Neural progenitor cell (in vitro differentiated cells): ENCODE data around the gene FRY. TPM values are rescaled to one million over a fixed set of nuclear protein-coding genes. Genes with fewer than 3 reads are reported as not detected.

ENCODE experiments used
- DNase-seq: peaks from one replicate; pipeline ENCODE4 v3.0.0-alpha.2; 2016; ENCODE audit warnings: low spot score
- H2AFZ ChIP-seq: fragments of 200-600 bp; sonication (generic); replicated peaks from 2 replicates; pipeline ENCODE4 v1.6.1; 2016; ENCODE audit warnings: antibody characterized with exemption
- H3F3A ChIP-seq: fragments of 200-600 bp; sonication (generic); 2 replicates; pipeline ENCODE4 v1.6.1; 2016; ENCODE audit warnings: antibody characterized with exemption, low read depth
- H3K27ac ChIP-seq: fragments of 200-600 bp; sonication (generic); 2 replicates; pipeline ENCODE4 v1.5.1; 2016; ENCODE audit warnings: mild to moderate bottlenecking
- H3K27me3 ChIP-seq: fragments of 200-600 bp; sonication (generic); 2 replicates; pipeline ENCODE4 v1.6.1; 2016; ENCODE audit warnings: mild to moderate bottlenecking, moderate library complexity
- H3K36me3 ChIP-seq: fragments of 200-600 bp; sonication (generic); 2 replicates; pipeline ENCODE4 v1.5.1; 2016
- H3K4me1 ChIP-seq: fragments of 200-600 bp; sonication (generic); 2 replicates; pipeline ENCODE4 v1.6.1; 2016; ENCODE audit warnings: mixed run types
- H3K4me2 ChIP-seq: fragments of 200-600 bp; sonication (generic); 2 replicates; pipeline ENCODE4 v1.6.1; 2016
- H3K4me3 ChIP-seq: fragments of 200-600 bp; sonication (generic); 2 replicates; pipeline ENCODE4 v1.5.1; 2016
- H3K79me2 ChIP-seq: fragments of 200-600 bp; sonication (generic); 2 replicates; pipeline ENCODE4 v1.6.1; 2016; ENCODE audit warnings: low read depth
- H3K9ac ChIP-seq: fragments of 200-600 bp; sonication (generic); 2 replicates; pipeline ENCODE4 v1.6.1; 2016
- H3K9me3 ChIP-seq: fragments of 200-600 bp; sonication (generic); 2 replicates; pipeline ENCODE4 v1.5.1; 2016; ENCODE audit warnings: low read depth
- H4K20me1 ChIP-seq: fragments of 200-600 bp; sonication (generic); 2 replicates; pipeline ENCODE4 v1.6.1; 2016; ENCODE audit warnings: low read depth
- H3K27ac Mint-ChIP-seq: 3 replicates; pipeline ENCODE4 v1.8.0; 2021; ENCODE audit warnings: mixed read lengths
- H3K27me3 Mint-ChIP-seq: 2 replicates; pipeline ENCODE4 v1.8.0; 2022; ENCODE audit warnings: low read depth, mild to moderate bottlenecking, inconsistent platforms, moderate library complexity, mixed read lengths; ENCODE audit not compliant: insufficient read depth
- H3K36me3 Mint-ChIP-seq: 3 replicates; pipeline ENCODE4 v1.8.0; 2021; ENCODE audit warnings: mixed read lengths
- H3K4me1 Mint-ChIP-seq: 3 replicates; pipeline ENCODE4 v1.8.0; 2021; ENCODE audit warnings: mixed read lengths
- H3K4me3 Mint-ChIP-seq: 3 replicates; pipeline ENCODE4 v1.8.0; 2021; ENCODE audit warnings: mild to moderate bottlenecking, moderate library complexity, mixed read lengths
- H3K9me3 Mint-ChIP-seq: 3 replicates; pipeline ENCODE4 v1.8.0; 2020; ENCODE audit warnings: mixed read lengths
- CTCF ChIP-seq: fragments of 200-600 bp; sonication (generic); IDR thresholded peaks from 2 replicates; pipeline ENCODE4 v1.5.1; 2017; ENCODE audit warnings: antibody characterized with exemption, mild to moderate bottlenecking
- EZH2 ChIP-seq: fragments of 200-600 bp; sonication (generic); IDR thresholded peaks from 2 replicates; pipeline ENCODE4 v1.6.1; 2017; ENCODE audit warnings: antibody characterized with exemption, mild to moderate bottlenecking, moderate library complexity
- EZH2phosphoT487 ChIP-seq: fragments of 200-600 bp; sonication (generic); IDR thresholded peaks from 2 replicates; pipeline ENCODE4 v1.6.1; 2017; ENCODE audit warnings: antibody characterized with exemption
- total RNA-seq: library from RNA; depleted of rRNA; stranded (reverse); fragments of >200 nt; gene quantifications from 2 replicates; pipeline ENCODE4 v1.2.3, GENCODE V29; 2015; ENCODE audit warnings: low replicate concordance

Gene FRY
- total RNA-seq, 1 donor from 2014 or later = 12.6 TPM

- Mint-ChIP-seq H3K27me3 (peaks cover 9% of the 10 kb centered on the region), H3K4me3 (no peak overlapping the region), H3K36me3 (no peaks in the 10 kb centered on the region), H3K27ac (no peak overlapping the region), H3K4me1 (peaks cover 4% of the 10 kb centered on the region), H3K9me3 (peaks cover 2% of the 10 kb centered on the region)
- TF ChIP-seq EZH2phosphoT487 (no peak), CTCF (no peak), EZH2 (no peak)
- Histone ChIP-seq H3K4me3 (no peak overlapping the region), H3K36me3 (no peaks in the 10 kb centered on the region), H3K27ac (no peak overlapping the region), H2AFZ (no peak overlapping the region), H3K4me1 (peaks cover 3% of the 10 kb centered on the region), H3F3A (peaks cover 10% of the 10 kb centered on the region), H3K79me2 (no peaks in the 10 kb centered on the region), H3K9me3 (no peaks in the 10 kb centered on the region), H3K9ac (no peak overlapping the region), H4K20me1 (no peaks in the 10 kb centered on the region), H3K4me2 (no peak overlapping the region), H3K27me3 (no peaks in the 10 kb centered on the region)
- no peak for DNase-seq
Measured at GRCh38 chr13:32001769-32002168, 29.8 kb upstream of the FRY start.

GRCh38 chr13:32002873-32003272, 28.7 kb upstream of the FRY start:
- Mint-ChIP-seq H3K4me1 (peaks cover 2% of the 10 kb centered on the region), H3K36me3 (no peaks in the 10 kb centered on the region), H3K27me3 (peaks cover 10% of the 10 kb centered on the region), H3K27ac (no peak overlapping the region), H3K9me3 (peaks cover 2% of the 10 kb centered on the region), H3K4me3 (no peak overlapping the region)
- Histone ChIP-seq H4K20me1 (no peaks in the 10 kb centered on the region), H3K4me1 (peaks cover 3% of the 10 kb centered on the region), H3K79me2 (no peaks in the 10 kb centered on the region), H3K4me3 (no peak overlapping the region), H3K4me2 (no peak overlapping the region), H3K9me3 (no peaks in the 10 kb centered on the region), H3F3A (peaks cover 10% of the 10 kb centered on the region), H2AFZ (no peak overlapping the region), H3K27ac (no peak overlapping the region), H3K36me3 (no peaks in the 10 kb centered on the region), H3K27me3 (no peaks in the 10 kb centered on the region), H3K9ac (no peak overlapping the region)
- DNase-seq = no peak
- TF ChIP-seq CTCF = no peak
- no peak for TF ChIP-seq EZH2phosphoT487
- no peak for TF ChIP-seq EZH2

- H3K27me3 Mint-ChIP-seq = peaks cover 2% of the 10 kb centered on the region
- Histone ChIP-seq H3K79me2 (no peaks in the 10 kb centered on the region), H2AFZ (no peak overlapping the region), H3F3A (no peaks in the 10 kb centered on the region), H3K4me2 (no peak overlapping the region), H4K20me1 (no peaks in the 10 kb centered on the region), H3K36me3 (no peaks in the 10 kb centered on the region), H3K9ac (no peak overlapping the region), H3K4me3 (no peak overlapping the region), H3K4me1 (peaks cover 5% of the 10 kb centered on the region), H3K9me3 (no peaks in the 10 kb centered on the region), H3K27ac (no peak overlapping the region), H3K27me3 (no peaks in the 10 kb centered on the region)
- H3K27ac Mint-ChIP-seq = no peak overlapping the region
- H3K9me3 Mint-ChIP-seq = no peaks in the 10 kb centered on the region
- TF ChIP-seq EZH2phosphoT487 = no peak
- TF ChIP-seq EZH2 = no peak
- TF ChIP-seq CTCF = no peak
- no peak overlapping the region for H3K4me3 Mint-ChIP-seq
- H3K4me1 Mint-ChIP-seq = peaks cover 7% of the 10 kb centered on the region
- DNase-seq = no peak
- H3K36me3 Mint-ChIP-seq = no peaks in the 10 kb centered on the region
Measured at GRCh38 chr13:32007494-32007893, 24.1 kb upstream of the FRY start.
